Loucy (cell line): ENCODE measurements around the gene ZNF665.
"Not testable (repeated sequence)": the region's sequence is repeated elsewhere in the genome, so short reads cannot be mapped to it uniquely, and the experiment has no call there.

Source experiments
- EZH2phosphoT487 ChIP-seq: fragments of 200-600 bp; IDR thresholded peaks from 2 replicates; pipeline ENCODE4 v1.6.1; 2018; ENCODE audit warnings: antibody characterized with exemption, mild to moderate bottlenecking, moderate library complexity, borderline replicate concordance
- TF ChIP-seq, protein P1 (sequence below): fragments of 200-600 bp; sonication (generic); conservative IDR thresholded peaks from 2 replicates; pipeline ENCODE4 v1.5.1; 2014; ENCODE audit warnings: mild to moderate bottlenecking, antibody characterized with exemption, low read length

DNA sequence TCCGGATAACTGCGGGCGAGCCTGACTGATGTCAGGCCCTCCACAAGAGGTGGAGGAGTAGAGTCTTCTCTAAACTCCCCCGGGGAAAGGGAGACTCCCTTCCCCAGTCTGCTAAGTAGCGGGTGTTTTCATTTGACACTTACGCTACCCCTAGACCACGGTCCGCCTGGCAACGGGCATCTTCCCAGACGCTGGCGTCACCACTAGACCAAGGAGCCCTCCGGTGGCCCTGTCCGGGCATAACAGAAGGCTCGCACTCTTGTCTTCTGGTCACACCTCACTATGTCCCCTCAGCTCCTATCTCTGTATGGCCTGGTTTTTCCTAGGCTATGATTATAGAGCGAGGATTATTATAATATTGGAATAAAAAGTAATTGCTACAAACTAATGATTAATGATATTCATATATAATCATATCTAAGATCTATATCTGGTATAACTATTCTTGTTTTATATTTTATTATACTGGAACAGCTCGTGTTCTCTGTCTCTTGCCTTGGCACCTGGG lies 3.4 kb downstream of the ZNF665 start:
- TF ChIP-seq, protein P1, sequence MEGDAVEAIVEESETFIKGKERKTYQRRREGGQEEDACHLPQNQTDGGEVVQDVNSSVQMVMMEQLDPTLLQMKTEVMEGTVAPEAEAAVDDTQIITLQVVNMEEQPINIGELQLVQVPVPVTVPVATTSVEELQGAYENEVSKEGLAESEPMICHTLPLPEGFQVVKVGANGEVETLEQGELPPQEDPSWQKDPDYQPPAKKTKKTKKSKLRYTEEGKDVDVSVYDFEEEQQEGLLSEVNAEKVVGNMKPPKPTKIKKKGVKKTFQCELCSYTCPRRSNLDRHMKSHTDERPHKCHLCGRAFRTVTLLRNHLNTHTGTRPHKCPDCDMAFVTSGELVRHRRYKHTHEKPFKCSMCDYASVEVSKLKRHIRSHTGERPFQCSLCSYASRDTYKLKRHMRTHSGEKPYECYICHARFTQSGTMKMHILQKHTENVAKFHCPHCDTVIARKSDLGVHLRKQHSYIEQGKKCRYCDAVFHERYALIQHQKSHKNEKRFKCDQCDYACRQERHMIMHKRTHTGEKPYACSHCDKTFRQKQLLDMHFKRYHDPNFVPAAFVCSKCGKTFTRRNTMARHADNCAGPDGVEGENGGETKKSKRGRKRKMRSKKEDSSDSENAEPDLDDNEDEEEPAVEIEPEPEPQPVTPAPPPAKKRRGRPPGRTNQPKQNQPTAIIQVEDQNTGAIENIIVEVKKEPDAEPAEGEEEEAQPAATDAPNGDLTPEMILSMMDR, result not testable (repeated sequence)
- TF ChIP-seq EZH2phosphoT487, result not testable (repeated sequence)
